SK-N-SH treated with all-trans-retinoic acid at 6 μM for 48 hours (cell line): Measurements from ENCODE around the gene GJA4.

ENCODE experiments used
- BACH2 ChIP-seq: fragments of 250-450 bp; sonication (Bioruptor Pico); IDR thresholded peaks from 2 replicates; pipeline ENCODE4 v1.9.0; 2021; ENCODE audit warnings: mild to moderate bottlenecking, borderline replicate concordance
- TCF4 ChIP-seq: fragments of 250-450 bp; sonication (Bioruptor Pico); IDR thresholded peaks from 2 replicates; pipeline ENCODE4 v1.8.0; 2021; ENCODE audit warnings: mild to moderate bottlenecking, moderate library complexity, borderline replicate concordance
- ZNF565 ChIP-seq: fragments of 450-650 bp; formaldehyde crosslinking; conservative IDR thresholded peaks from 2 replicates; pipeline ENCODE4 v1.5.0; 2020; ENCODE audit warnings: low read depth, mild to moderate bottlenecking, moderate library complexity
- TF ChIP-seq, protein P1 (sequence below): fragments of 250-450 bp; sonication (Bioruptor Pico); IDR thresholded peaks from 2 replicates; pipeline ENCODE4 v1.5.1; 2020; ENCODE audit warnings: low read depth, mild to moderate bottlenecking, moderate library complexity
- TF ChIP-seq, protein P2 (sequence below): fragments of 250-450 bp; sonication (Bioruptor Pico); IDR thresholded peaks from 2 replicates; pipeline ENCODE4 v1.8.0; 2020; ENCODE audit warnings: mild to moderate bottlenecking, moderate library complexity, borderline replicate concordance

- TF ChIP-seq TCF4 (no peak), BACH2 (CRISPR knock-in tag) (no peak), ZNF565 (CRISPR knock-in tag) (no peak)
- TF ChIP-seq, protein P1, sequence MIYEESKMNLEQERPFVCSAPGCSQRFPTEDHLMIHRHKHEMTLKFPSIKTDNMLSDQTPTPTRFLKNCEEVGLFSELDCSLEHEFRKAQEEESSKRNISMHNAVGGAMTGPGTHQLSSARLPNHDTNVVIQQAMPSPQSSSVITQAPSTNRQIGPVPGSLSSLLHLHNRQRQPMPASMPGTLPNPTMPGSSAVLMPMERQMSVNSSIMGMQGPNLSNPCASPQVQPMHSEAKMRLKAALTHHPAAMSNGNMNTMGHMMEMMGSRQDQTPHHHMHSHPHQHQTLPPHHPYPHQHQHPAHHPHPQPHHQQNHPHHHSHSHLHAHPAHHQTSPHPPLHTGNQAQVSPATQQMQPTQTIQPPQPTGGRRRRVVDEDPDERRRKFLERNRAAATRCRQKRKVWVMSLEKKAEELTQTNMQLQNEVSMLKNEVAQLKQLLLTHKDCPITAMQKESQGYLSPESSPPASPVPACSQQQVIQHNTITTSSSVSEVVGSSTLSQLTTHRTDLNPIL (CRISPR knock-in tag) = no peak
- TF ChIP-seq, protein P2, sequence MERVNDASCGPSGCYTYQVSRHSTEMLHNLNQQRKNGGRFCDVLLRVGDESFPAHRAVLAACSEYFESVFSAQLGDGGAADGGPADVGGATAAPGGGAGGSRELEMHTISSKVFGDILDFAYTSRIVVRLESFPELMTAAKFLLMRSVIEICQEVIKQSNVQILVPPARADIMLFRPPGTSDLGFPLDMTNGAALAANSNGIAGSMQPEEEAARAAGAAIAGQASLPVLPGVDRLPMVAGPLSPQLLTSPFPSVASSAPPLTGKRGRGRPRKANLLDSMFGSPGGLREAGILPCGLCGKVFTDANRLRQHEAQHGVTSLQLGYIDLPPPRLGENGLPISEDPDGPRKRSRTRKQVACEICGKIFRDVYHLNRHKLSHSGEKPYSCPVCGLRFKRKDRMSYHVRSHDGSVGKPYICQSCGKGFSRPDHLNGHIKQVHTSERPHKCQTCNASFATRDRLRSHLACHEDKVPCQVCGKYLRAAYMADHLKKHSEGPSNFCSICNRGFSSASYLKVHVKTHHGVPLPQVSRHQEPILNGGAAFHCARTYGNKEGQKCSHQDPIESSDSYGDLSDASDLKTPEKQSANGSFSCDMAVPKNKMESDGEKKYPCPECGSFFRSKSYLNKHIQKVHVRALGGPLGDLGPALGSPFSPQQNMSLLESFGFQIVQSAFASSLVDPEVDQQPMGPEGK = no peak
Observed at GRCh38 chr1:34776911-34777310, 15.9 kb upstream of the GJA4 start.
